Measurements from ENCODE around the gene MAST4. TPM values are rescaled to one million over a fixed set of nuclear protein-coding genes. Genes with fewer than 3 reads are reported as not detected.

MAST4 gene
- total and polyA plus RNA-seq, 2 donors from 2014 or later: 27.3 to 31.4 TPM

- H3K27ac ChIP-seq (ENCODE audit: low read depth in 2 of 2, low read length in 2 of 2): no peak overlapping the region
- no peak for FAIRE-seq
- no peak overlapping the region for H3K9ac ChIP-seq (ENCODE audit: low read length in 3 of 3)
Measured at GRCh38 chr5:67058998-67059743, 463.0 kb downstream of the MAST4 start.

GRCh38 chr5:67059744-67060490, 463.7 kb downstream of the MAST4 start:
- H3K4me1 ChIP-seq (ENCODE audit: control insufficient read depth in 2 of 3, insufficient read depth in 2 of 3, low read depth in 1 of 3, low read length in 3 of 3): no peaks in the 10 kb centered on the region
- H3K27ac ChIP-seq (ENCODE audit: low read depth in 2 of 2, low read length in 2 of 2): no peak overlapping the region
- H3K27me3 ChIP-seq (ENCODE audit: control insufficient read depth, insufficient read depth, low read length): no peaks in the 10 kb centered on the region
- intact Hi-C loops (cut with DNase I): no loop called here
- TF ChIP-seq CTCF (IDR thresholded peaks at IDR 0.05; ENCODE audit: borderline replicate concordance, extremely low read depth, insufficient read depth): no peak
- DNase-seq (no peak), FAIRE-seq (no peak)
- H3K4me3 ChIP-seq (ENCODE audit: low read length in 3 of 3): no peak overlapping the region
- no peak overlapping the region for H3K9ac ChIP-seq (ENCODE audit: low read length in 3 of 3)
- H3K36me3 ChIP-seq (ENCODE audit: control insufficient read depth in 2 of 3, insufficient read depth in 3 of 3, low read length in 3 of 3): peaks cover 0 to 2% (median 0%) of the 10 kb centered on the region in 3 donors
- no peaks in the 10 kb centered on the region for H3K9me3 ChIP-seq (ENCODE audit: control insufficient read depth in 2 of 3, insufficient read depth in 1 of 3, low read length in 3 of 3)

More at GRCh38 chr5:67058998-67059743, 463.0 kb downstream of the MAST4 start:
- H3K9me3 ChIP-seq (ENCODE audit: control insufficient read depth in 2 of 3, insufficient read depth in 1 of 3, low read length in 3 of 3): no peaks in the 10 kb centered on the region
- DNase-seq: no peak
- H3K27me3 ChIP-seq (ENCODE audit: control insufficient read depth, insufficient read depth, low read length): no peaks in the 10 kb centered on the region
- H3K4me1 ChIP-seq (ENCODE audit: control insufficient read depth in 2 of 3, insufficient read depth in 2 of 3, low read depth in 1 of 3, low read length in 3 of 3): no peaks in the 10 kb centered on the region
- peaks cover 0 to 2% (median 0%) of the 10 kb centered on the region in 3 donors for H3K36me3 ChIP-seq (ENCODE audit: control insufficient read depth in 2 of 3, insufficient read depth in 3 of 3, low read length in 3 of 3)
- intact Hi-C loops (cut with DNase I): no loop called here
- no peak overlapping the region for H3K4me3 ChIP-seq (ENCODE audit: low read length in 3 of 3)
- TF ChIP-seq CTCF (IDR thresholded peaks at IDR 0.05; ENCODE audit: borderline replicate concordance, extremely low read depth, insufficient read depth): no peak

GRCh38 chr5:67061511-67061910, 465.3 kb downstream of the MAST4 start:
- H3K9me3 ChIP-seq (ENCODE audit: control insufficient read depth in 2 of 3, insufficient read depth in 1 of 3, low read length in 3 of 3): no peaks in the 10 kb centered on the region
- DNase-seq (no peak), FAIRE-seq (no peak)
- no peak for TF ChIP-seq CTCF (IDR thresholded peaks at IDR 0.05; ENCODE audit: borderline replicate concordance, extremely low read depth, insufficient read depth)
- intact Hi-C loops (cut with DNase I): no loop called here
- no peak overlapping the region for H3K27ac ChIP-seq (ENCODE audit: low read depth in 2 of 2, low read length in 2 of 2)
- no peaks in the 10 kb centered on the region for H3K4me1 ChIP-seq (ENCODE audit: control insufficient read depth in 2 of 3, insufficient read depth in 2 of 3, low read depth in 1 of 3, low read length in 3 of 3)
- no peak overlapping the region for H3K9ac ChIP-seq (ENCODE audit: low read length in 3 of 3)
- no peaks in the 10 kb centered on the region for H3K36me3 ChIP-seq (ENCODE audit: control insufficient read depth in 2 of 3, insufficient read depth in 3 of 3, low read length in 3 of 3)
- no peaks in the 10 kb centered on the region for H3K27me3 ChIP-seq (ENCODE audit: control insufficient read depth, insufficient read depth, low read length)
- no peak overlapping the region for H3K4me3 ChIP-seq (ENCODE audit: low read length in 3 of 3)
